AG10803 (cell line): ENCODE data around the gene GPR173.

Experiments used
- DNase-seq: peaks from one replicate; pipeline ENCODE4 v3.0.0; 2010; ENCODE audit warnings: low read depth
- H3K4me3 ChIP-seq: 2 replicates; pipeline ENCODE4 v1.5.1; 2011; ENCODE audit warnings: mild to moderate bottlenecking, low read length, control low read depth
- TF ChIP-seq, protein P1 (sequence below): conservative IDR thresholded peaks from 2 replicates; pipeline ENCODE4 v1.5.1; 2011; ENCODE audit warnings: mild to moderate bottlenecking, low read length, control low read depth, inconsistent platforms

GPR173 gene

DNA sequence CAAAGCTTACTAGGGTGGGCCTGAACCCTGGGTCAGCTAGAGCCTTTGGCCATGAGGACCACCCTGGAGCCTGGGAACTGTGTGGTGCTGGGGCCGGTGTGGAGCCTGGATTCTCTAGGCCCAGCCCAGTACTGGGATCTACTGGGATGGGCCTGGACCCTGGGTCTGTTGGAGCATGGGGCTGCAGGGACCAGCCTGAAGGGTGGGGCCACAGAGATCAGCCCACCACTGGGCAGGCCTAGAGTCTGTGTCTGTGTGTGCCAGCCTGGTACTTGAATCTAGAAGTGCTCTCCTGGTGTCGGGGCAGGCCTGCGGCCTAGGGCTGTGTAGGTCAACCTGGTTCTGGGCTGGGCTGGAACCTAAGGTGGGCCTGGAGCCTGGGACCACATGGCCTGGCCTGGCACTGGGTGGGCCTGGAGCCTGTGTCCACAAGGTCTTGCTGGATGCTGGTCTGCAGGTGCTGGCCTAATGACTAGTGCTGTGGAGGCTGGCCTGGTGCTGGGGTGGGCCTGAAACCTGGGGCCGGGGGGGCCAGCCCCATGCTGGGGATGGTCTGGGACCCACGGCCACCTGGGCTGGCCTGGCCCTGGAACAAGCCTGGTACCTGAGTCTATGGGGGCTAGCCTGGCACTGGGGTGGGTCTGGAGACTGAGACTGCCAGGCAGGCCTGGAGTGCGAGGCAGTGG, 66.4 kb downstream of the GPR173 start:
- DNase-seq: no peak
- no peak overlapping the region for H3K4me3 ChIP-seq
- TF ChIP-seq, protein P1, sequence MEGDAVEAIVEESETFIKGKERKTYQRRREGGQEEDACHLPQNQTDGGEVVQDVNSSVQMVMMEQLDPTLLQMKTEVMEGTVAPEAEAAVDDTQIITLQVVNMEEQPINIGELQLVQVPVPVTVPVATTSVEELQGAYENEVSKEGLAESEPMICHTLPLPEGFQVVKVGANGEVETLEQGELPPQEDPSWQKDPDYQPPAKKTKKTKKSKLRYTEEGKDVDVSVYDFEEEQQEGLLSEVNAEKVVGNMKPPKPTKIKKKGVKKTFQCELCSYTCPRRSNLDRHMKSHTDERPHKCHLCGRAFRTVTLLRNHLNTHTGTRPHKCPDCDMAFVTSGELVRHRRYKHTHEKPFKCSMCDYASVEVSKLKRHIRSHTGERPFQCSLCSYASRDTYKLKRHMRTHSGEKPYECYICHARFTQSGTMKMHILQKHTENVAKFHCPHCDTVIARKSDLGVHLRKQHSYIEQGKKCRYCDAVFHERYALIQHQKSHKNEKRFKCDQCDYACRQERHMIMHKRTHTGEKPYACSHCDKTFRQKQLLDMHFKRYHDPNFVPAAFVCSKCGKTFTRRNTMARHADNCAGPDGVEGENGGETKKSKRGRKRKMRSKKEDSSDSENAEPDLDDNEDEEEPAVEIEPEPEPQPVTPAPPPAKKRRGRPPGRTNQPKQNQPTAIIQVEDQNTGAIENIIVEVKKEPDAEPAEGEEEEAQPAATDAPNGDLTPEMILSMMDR: no peak

DNA sequence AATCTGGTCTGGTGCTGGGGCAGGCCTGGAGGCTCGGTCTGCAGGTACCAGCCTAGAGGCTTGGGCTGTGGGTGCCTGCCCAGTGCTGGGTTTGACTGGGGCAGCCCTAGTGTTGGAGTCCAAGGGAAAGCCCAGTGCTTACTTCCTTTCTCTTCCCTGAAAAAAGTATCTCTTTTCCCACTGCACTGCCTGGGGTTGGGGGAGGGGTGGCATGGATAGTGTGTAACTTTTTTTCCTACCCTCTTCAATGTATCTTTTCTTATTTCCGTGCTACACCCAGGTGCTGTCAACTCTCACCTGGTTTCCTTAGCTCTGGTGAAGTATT, 66.9 kb downstream of the GPR173 start:
- no peak overlapping the region for H3K4me3 ChIP-seq
- DNase-seq: no peak
- TF ChIP-seq, protein P1: no peak

DNA sequence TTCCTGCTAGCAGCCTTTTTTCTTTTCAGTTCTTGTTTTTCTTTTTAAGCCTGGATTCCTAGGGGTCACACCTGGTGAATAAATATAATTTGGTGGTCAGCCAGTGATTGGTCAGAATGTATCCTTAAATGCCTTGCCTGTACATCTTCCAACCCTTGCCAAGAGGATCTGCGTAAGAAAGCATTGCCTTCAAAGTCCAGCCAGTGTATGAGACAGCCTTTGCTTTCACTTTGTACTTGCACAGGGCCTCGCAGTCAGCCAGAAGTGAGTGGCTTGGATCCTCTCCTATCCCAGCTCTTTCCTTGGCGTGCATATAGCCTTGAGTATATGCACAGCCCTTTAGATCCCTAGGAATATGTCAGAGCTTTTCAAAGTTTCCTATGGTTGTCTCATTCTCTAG, 67.5 kb downstream of the GPR173 start:
- DNase-seq: peak; percentile 56

DNA sequence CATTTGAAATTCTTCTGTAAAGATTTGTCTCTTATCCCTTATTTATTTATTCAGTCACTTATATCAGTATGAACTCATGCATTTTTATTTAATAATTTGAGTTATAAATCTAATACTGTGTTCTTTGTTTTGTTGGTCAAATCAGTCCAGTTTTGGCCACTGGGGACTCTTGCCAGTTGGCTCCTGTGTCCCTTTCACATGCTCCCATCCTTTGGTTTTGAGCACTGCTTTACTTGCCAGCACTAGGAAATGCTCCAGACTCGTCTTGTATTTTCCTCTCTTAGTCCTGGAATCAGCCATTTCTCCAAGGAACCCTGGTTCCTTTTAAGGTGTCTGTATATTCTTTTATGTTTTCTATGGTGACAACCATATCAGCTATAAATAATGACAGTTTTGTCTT, 73.4 kb downstream of the GPR173 start:
- peak; percentile 0 for DNase-seq
- TF ChIP-seq, protein P1: no peak
- no peak overlapping the region for H3K4me3 ChIP-seq

More for the DNA sequence above, 67.5 kb downstream of the GPR173 start:
- peak overlapping the region; percentile 10 for H3K4me3 ChIP-seq
- TF ChIP-seq, protein P1: no peak

DNA sequence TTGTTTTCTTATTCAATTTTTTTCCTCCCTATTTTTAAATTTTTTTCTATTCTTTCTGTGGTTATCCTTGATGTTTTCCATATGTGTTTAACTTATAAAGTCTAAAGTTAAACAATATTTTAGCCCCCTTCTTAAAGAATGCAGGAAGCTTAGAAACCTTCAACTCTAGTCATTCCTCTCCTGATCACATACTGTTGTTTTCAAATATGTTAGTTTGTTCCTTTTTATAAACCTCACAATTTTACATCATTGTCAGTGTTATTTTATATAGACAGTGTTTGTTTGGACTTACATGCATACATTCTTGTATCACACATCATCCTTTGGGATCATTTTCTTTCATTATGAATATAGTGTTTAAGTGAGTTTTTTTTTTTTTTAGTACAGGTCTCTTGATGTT, 76.9 kb downstream of the GPR173 start:
- DNase-seq: peak; percentile 0
- TF ChIP-seq, protein P1: no peak
- no peak overlapping the region for H3K4me3 ChIP-seq

DNA sequence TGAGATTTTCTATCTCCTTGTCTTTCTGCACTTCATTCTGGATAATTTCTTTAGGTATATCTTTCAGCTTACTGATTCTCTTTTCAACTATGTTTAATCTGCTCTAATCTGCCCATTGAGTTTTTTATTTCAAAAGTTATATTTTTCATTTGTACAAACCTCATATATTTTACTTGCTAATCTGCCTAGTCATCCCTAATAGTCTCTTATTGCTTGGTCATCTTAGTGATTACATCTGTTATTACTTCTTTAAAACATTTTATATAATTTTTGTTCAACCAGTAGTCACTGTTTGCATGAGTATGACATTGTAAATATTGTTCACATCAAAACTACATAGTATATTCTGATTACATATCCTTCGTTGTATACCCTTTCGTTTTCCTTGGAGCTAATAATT, 77.8 kb downstream of the GPR173 start:
- no peak for DNase-seq
- H3K4me3 ChIP-seq: no peak overlapping the region
- TF ChIP-seq, protein P1: no peak

DNA sequence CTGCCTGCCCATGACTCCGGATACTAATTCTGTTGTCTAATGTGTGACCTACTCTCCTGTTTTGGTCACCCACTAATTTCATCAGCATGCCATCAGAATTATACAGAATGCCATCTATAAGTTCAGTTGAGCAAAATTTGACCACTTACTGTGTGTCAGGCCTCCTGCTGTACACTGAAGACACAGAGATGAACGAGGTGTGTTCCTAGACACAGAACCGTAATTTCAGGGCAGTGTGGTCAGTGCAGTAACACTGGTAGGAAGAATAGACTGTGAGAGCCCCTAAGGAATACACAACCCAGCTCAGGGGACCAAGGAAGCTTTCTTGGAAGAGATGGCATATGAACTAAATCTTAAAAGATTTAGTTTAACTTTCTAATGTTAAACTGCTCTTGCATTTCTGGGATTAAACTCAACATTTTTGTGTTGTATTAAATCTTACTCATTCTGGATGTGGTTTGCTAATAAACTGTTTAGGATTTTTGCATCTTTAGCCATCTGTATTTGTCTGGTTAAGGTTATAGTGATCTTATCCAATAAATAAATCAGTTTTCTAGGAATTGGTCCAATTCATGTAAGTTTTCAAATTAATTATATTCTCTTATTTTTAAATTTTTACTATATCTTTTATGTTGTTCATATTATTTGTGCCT, 79.6 kb downstream of the GPR173 start:
- TF ChIP-seq, protein P1: no peak
- peak; percentile 52 for DNase-seq
- no peak overlapping the region for H3K4me3 ChIP-seq
